ENCODE measurements around the gene MCTP2.

Gene MCTP2

DNA sequence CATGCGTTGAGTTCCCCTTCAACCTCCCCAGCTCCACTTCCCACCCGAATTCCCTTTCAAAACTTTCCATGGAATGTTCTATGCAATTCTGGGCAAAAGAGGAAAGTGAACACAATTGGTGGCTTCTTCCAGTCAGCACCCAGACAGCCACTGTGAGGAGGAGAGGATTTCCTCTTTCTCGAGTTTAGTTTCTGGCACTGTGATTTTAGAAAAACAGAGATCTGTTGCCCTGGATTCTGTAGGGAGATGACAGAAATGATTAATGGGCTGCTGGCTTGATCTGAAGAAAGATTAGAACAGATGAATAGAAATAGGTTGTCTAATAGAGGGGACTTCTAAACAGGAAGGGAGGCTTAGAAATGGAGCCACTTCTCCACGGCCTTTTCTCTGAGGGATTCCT lies 172.0 kb downstream of the MCTP2 start:
- no peak for DNase-seq

DNA sequence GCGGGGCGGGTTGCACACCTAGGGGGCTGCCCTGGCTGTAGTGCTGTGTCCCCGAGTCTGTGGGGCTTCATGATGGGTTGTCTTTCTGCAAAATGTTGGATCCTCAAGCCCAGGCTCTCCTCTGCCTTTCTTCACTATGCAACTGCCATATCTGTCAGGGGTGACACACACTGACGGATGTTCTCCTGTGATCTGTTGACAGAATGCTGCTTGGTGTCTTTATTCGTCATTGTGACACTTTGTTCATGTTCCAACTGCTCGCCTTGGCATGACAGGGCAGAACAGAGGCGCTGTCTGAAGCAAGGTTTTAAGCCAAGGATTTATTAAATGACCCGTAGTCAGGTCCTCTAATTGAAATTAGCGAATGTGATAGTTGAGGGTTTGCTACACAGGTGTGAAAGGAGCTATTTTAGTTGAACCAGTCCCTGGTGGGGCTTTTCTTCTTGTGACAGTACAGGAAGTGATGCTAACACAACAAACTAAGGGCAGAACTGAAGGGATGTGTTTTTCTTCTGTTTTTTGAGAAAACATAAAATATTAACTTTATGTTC lies 173.4 kb downstream of the MCTP2 start:
- no peak for DNase-seq

DNA sequence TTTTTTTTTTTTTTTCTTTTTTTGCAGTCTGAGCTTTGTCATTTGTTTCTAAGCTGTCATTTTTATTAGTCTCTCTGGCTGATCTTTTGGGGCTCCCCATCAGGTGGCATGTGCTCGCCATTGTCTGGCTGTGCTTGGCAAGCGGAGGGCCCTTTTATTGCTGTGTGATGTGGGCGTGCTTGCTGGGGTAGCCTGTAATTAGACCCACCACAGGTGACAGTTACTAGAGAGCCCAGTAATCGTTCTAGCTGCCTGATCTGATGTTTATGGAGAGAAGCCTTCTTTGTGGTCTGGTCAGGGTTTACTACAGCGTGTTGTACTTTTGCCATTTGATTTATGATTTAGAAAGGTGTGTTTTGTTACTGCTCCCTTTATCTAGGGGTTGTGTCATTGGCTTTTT lies 179.9 kb downstream of the MCTP2 start:
- DNase-seq: peak; percentile 100

DNA sequence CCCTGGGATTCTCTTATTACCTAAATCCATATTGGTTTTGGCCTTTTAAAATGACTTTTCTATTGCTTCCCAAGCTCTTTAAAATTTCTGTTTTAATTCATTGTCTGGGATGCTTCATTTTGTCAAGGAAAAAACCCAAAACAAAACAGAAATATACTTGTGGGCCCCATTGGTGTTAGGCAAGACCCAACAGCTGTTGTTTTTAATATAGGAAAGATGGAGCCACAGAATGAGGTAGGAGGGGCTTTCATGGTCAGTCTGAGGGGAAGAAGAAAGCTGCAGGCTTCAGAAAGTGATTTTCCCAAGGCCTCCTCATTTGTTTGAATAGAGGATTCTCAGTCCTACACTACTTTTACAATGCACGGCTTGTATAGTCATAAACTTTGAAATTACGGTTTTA lies 180.5 kb downstream of the MCTP2 start:
- DNase-seq: peak; percentile 82

DNA sequence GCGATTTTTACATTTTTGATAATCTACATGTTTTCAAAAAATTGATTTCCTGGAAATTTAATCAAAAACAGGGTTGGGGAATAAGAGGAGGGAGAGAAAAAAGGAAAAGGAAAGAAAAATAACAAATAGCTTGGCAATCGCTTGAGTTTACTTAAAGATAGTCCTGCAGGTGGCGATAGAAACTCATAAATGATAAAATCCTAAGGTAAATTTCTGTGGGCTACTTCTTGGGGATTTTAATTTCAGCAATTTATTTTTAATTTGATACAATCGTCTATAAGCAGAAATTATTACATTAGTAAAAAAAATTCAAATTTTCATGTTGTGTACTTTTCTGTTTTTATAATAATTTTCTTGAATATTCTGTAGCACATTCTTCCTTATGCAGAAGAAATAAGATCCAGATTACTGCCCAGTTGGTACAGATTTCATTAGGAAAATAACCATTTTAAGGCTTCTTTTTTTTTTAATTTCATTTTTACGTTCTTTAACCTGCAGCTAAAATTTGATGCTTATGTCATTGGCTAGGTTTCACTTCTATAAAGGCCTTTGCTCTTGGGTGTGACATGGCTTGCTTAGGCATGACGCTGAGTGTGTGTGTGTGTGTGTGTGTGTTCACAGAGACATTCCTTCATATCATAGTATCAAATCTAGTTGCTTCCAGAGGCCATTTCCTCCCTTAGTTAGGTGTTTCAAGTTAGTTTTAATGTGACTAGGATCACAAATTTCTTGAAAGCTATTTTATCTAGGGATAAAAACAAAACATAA lies 181.8 kb downstream of the MCTP2 start:
- DNase-seq: peak; percentile 53

DNA sequence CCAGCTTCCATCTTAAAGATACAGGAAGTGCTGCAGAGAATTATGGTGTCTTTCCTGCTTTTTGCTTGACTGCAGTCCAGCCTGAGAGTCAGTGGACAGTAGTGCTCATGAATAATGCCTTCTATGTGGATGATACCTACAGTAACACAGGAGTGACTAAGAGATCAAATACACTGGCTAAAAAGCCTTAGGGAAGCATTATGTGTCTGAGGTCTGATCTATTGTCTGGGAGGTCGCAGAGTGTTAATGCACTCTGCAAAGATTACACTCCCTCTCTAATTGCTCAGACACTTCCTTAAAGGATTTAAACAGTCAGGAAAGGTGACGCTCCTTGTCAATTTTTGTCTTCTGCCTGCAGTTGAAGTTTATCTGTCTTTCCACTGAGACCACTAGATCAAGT lies 183.6 kb downstream of the MCTP2 start:
- DNase-seq: no peak

DNA sequence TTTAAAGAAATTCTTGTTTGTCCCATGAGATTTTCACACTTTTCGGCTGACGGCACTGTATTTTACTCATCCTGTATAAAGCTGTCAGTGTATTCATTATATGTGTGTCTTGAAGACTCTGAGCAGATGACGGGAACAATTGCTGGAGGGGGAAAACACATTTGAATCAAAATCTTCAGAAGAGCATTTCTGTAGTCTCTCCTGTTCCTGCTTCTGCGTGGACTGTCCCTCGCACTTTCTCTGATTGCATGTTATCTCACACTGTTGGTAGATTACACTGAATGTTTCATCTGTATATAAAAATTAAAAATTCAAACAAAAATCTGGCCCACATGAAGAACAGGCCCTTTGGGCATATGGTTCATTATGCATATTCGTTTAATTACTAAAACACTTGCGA lies 184.9 kb downstream of the MCTP2 start:
- DNase-seq: no peak

DNA sequence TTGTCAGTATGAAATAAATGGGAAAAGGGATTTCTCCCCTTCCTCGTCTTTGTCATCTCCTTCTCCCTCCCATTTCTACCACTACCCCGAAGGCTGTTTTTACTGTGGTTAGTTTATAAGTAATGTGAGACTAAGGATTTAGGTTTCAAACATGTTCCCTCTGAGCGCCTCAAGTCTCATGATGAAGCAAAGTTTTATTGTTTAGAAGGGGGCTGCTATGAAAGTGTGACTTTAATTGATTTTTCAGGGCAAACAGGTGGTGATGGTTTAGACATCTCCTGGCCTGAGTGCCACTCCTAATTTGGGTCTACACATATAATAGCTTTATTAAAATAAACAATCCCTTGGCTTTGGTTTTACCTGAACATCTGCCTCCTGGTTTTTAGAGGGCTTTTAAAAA lies 185.5 kb downstream of the MCTP2 start:
- DNase-seq: no peak

DNA sequence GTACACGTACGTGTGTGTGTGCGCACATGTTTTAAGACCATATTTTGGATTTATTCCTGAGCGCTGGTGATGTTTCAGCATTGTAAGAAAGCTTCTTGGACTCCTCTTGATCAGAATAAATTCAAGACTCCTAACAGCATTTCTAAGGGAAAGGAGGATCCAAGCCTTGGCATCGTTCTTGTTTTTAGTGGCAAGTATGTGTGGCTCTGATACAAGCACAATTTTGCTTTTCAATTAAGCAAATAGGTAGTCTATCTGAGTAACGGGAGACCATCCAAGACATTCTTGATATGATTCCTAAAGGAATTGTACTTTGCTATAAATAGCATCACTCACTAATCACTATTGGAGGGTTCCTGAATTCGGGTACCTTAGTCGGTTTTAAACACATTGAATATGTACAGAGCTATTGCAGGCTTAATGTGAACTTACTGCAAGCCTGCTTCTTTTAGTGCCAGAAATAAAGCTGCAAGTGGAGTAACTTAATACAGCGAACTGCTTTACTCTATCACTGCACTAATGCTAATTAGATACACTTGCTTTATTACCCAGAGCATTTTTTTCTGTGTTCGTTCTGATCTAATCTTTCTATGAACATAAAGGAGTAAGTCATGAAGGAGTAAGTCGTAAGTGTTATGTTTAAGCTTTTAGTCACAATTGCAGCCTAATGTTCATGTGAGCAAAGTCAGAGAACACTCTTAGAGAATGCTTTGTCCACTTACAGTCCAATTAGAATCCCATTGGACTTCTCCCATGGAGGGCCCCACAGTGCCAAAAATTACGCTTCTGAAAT lies 186.3 kb downstream of the MCTP2 start:
- DNase-seq: no peak

DNA sequence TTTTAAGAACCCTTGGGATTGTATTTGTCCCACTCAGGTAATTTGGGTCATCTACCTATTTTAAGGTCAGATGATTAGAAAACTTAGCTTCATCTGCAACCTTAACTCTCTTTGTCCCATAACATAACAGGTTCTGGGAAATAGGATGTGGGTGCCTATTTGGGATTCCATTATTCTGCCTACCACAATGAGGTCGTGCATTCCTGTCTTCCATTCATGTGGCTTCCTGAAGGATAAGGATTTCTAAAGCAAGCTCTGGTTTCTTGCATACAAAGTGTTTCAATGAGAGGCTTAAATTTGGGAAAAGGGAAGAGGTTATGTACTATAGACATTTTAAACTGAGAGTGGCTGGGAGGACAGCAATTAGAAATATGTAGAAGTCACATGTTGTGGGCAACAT lies 190.3 kb downstream of the MCTP2 start:
- DNase-seq: no peak

DNA sequence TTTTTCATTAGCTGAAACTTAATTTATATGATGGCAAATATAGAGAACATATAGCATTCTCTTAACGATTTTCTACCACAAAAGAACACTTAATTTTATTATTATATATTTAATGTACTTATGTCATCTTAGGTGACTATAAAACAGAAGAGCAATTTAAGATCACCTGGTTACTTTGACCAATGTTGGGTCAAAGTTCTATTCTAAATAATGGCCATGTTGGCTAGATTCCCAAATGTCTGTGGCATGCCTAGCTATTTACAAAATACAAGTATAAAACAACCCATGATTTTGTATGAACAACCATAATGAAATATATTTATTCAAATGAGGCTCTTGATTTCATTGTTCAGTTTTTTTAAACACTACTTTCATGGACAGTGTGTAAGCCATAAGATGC lies 200.9 kb downstream of the MCTP2 start:
- DNase-seq: no peak

DNA sequence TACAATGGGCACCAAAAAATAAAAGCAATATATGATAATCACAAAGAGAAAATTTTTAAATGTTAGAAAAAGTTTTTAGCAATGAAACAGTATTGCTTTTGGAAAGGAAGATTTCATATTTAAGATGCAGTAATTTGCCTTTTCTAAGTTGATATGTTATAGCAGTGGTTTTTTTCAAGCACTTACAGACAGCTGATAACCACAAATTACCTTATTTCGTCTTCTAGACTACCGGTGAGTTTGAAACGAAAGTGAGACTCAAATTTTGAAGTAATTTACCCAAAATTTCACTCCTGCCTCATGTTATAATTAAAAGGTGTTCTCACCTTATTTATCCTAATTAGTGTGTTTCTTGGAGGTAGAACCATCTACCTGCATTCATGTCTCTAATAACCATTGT lies 207.8 kb downstream of the MCTP2 start:
- no peak for DNase-seq

DNA sequence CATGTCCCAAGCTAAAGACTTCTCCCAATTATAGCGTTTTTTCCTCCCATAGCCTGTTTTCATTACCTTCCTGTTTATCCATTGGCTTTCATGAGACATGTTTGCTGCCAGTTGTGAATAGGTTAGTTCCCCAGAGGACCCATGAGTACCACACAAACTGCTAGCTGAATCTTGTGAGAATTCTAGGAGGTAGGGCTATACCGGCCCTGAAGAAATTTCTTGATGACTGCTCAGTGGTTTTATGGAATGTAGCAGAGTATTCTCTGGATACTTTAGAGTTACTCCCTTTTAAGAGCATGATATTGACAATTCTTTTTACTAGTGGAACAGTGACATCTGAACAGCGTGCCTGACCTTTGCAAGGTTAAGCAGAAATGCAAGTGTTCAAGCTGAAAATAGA lies 210.4 kb downstream of the MCTP2 start:
- no peak for DNase-seq

DNA sequence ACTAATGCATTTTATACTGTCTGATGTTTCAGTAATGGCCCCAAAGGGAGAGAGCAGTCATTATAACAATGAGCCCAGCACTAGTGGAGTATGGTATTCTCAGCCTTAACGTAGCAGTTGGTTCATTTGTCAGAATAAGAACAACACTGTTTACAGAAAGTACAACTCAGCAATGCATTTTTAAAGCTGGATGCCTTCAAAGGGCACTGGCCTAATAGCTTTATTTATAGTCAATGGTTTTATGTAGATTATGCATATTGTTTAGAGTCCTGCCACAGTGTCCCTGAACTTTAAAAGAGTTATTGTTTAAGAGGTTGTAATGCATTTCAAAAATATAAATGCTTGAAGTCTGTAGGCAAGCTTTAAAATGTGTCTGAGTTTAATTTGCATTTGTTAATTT lies 211.1 kb downstream of the MCTP2 start:
- no peak for DNase-seq

DNA sequence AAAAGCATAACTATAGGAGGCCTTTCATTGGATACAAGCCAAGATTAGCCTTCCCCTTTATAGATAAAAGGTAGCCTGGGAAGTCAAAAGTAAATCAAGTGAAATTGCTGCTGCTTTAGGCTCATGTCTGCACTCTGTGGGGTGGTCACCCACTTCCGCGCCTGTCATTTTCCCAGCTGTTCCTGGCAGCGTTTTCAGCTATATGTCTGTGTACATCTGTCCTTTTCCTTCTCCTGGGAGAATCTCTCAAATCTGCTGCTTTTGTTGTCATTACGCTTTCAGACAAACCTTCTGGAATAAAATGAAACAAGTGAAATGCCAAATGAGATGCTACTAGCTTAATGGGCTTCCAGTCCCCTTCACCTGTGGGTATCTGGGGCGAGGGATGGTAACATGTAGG lies 211.8 kb downstream of the MCTP2 start:
- no peak for DNase-seq

DNA sequence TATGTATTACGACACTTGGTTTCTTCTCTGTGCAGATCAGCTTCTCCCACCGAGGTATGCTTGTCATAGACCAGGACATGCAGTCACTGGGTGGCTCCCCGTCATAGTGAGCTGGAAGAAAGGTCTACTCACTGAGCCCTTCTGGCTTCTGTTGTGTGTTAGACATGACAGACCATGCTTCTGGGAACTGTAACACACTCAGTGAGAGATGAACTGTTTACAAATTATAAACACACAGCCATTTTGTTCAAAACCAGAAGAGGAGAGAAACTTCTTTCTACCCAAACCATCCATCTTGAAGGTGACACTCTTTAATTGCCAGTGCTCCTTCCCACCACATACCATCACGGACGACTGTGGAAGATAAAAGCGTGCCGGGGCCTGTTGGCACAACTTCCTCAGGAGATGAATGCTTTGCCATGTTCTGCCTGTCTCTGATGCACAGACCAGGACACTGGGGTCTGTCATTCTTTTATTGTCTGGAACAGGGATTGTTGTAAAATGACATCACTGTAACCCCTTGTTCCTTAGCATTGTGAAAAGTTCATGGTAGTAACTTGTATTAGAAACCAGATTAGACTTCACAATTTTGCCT lies 214.3 kb downstream of the MCTP2 start:
- DNase-seq: no peak

DNA sequence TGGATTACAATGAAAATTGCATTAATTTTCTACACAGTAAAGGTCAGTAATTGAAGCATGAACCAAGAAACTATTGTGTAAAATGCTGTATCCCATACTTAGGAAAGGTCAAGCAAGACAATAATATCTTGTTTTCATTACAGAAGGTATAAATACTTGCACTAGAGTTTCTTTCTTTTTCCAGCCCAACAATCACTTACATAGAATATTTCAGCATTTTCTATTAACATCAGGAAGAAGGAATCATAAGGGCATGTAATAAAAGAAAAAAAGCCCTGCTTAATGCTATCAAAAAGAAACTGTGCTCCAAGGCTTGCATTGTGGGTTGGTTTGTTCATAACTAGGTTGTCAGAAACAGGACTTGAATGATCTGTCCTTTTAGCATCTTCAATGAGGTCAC lies 215.1 kb downstream of the MCTP2 start:
- DNase-seq: no peak

DNA sequence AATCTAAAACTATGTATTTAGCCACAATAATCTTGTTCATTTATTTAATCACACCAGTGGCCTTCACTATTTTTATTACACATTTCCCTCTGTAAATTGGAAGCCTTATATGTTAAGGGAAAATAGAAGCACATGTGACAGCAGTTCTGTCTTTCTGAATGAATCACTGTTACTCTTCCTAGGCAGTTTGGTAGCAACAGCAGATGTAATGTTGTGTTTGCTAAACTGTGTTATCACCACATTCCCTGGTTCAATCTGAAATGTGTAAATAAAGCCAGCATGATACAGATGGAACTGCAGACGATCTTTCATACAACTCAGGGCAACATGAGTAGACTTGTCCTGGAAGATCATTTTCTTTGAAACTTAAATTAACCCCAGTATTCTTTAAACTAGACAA lies 220.1 kb downstream of the MCTP2 start:
- DNase-seq: no peak

DNA sequence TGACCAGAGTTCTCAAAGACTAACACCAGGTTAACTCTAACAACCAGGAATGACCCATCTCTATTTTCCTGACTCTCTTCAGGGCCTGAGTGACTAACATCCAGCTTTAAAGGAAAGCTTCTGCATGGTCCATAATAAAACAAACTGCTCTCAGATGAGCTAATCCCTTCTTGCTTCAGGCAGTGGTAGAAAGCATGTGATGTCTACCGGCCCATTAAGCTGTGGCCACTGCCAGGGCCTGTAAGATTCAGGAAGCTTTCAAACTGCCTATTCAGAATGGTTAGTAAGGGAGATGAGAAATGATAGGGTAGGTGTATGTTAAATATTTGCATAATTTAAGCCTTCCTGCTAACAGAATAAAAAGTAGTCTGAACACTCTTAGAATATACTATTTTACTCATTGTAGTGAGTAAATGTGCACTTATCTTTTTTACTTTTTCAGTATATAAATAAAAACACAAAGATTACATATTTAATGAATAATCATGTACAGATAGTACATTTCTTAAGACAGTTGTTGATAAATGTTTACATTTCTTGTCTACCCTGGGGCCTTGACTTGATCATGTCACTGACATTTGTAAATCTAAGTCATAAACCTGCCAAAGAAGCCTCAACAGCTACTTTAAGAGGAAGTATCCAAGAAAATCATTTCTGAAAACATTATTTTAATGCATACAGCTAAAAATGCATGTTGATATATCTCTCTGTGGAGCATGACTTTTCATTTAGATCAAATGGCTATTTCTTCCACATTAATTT lies 222.0 kb downstream of the MCTP2 start:
- DNase-seq: no peak

DNA sequence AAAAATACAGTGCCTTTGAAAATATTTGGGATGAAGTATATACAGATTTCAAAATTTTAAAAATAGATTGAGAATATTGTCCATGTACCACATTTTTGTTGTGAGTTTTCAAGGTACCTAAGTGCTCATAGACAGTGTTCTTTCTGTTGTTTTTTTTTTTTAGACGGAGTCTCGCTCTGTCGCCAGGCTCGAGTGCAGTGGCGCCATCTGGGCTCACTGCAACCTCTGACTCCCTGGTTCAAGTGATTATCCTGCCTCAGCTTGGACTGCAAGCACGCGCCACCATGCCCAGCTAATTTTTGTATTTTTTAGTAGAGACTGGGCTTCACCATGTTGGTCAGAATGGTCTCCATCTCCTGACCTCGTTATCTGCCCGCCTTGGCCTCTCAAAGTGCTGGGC lies 223.9 kb downstream of the MCTP2 start:
- DNase-seq: no peak

DNA sequence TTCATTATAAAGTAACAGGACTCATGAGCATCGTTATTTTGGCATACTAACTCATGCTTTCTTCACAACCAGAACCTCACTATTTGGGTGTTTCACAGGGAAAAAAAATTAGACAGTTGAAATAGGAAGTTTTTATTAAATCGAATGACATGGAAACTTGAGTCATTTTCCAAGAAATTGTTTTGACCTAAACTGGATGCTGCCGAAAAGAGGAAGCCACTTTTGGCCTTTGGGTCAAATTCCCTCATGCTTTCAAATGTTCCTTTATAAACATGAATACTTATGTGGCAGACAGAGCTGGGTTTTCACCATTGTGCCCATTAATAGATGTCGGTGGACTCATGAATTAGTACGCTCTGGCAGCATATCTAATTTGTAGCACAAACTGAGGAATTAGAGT lies 224.9 kb downstream of the MCTP2 start:
- DNase-seq: no peak

DNA sequence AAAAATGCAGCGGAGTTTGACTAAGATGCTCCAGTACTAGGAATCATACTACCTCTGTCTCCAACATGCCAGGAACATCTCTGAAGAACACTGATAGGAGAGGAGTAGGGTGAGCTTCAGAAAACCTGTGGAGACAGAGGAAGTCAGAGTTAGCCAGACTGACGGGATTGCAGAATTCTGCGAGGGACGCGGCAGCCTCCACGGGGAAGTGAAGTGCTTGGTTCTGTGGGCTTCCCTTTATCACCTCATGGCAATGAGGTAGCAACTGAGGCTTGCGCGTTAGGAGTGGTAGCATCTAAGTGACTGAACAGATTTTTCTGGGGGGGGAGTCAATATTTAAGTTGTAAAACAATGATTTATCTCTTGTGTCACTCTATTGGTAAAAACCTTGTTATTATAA lies 226.3 kb downstream of the MCTP2 start:
- DNase-seq: no peak

DNA sequence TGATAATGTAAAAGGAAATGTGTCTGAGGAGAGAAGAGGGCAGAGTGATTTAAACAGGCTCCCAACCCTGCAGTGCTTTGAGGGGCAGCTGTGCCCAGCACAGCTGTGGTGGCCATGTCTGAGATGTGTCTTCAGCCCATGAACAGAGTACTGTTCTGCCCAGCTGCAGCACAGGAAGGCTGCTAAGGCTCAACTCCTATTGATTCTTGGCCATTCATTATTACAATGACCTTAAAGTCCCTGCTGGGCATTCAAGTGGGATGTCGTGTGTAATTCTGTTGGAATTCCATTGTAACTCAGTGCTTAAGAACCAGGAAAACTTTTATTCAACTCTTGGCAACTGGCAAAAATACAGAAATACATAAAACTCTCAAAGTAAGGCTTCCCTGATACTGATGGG lies 229.3 kb downstream of the MCTP2 start:
- no peak for DNase-seq
